HepG2 (cell line): ENCODE measurements around the gene MREG. TPM values are rescaled to one million over a fixed set of nuclear protein-coding genes. Genes with fewer than 3 reads are reported as not detected.

Experiments used
- ATF3 ChIP-seq: sonication (generic); formaldehyde crosslinking; IDR thresholded peaks from 2 replicates; pipeline ENCODE4 v1.4.0; 2020; ENCODE audit warnings: missing genetic modification reagents
- CC2D1A ChIP-seq: sonication (generic); formaldehyde crosslinking; IDR thresholded peaks from 2 replicates; pipeline ENCODE4 v1.8.1; 2023; ENCODE audit warnings: mild to moderate bottlenecking, missing genetic modification reagents
- FOXO1 ChIP-seq: sonication (generic); formaldehyde crosslinking; IDR thresholded peaks from 2 replicates; pipeline ENCODE4 v1.4.0; 2020; ENCODE audit warnings: missing genetic modification reagents
- GPN1 ChIP-seq: sonication (generic); formaldehyde crosslinking; IDR thresholded peaks from 2 replicates; pipeline ENCODE4 v1.5.1; 2020; ENCODE audit warnings: missing genetic modification reagents, borderline replicate concordance
- PHB2 ChIP-seq: fragments of 450-650 bp; IDR thresholded peaks from 2 replicates; pipeline ENCODE4 v1.6.1; 2018; ENCODE audit not compliant: partially characterized antibody
- PRDM15 ChIP-seq: sonication (generic); formaldehyde crosslinking; IDR thresholded peaks from 2 replicates; pipeline ENCODE4 v1.4.0; 2020; ENCODE audit warnings: missing genetic modification reagents
- RBM22 ChIP-seq: fragments of 200-400 bp; formaldehyde crosslinking; optimal IDR thresholded peaks from 2 replicates; pipeline ENCODE3; 2017; ENCODE audit warnings: mild to moderate bottlenecking, low read length, moderate library complexity
- ZBTB26 ChIP-seq: IDR thresholded peaks from 2 replicates; pipeline ENCODE4 v1.6.1; 2016; ENCODE audit warnings: missing compliant biosample characterization, missing genetic modification reagents, borderline replicate concordance
- ZNF318 ChIP-seq: sonication (generic); formaldehyde crosslinking; IDR thresholded peaks from 2 replicates; pipeline ENCODE4 v1.4.0; 2020; ENCODE audit warnings: mild to moderate bottlenecking, missing genetic modification reagents
- ZNF616 ChIP-seq: sonication (generic); formaldehyde crosslinking; IDR thresholded peaks from 2 replicates; pipeline ENCODE4 v1.5.0; 2020; ENCODE audit warnings: low read depth, mild to moderate bottlenecking, missing genetic modification reagents
- ZXDC ChIP-seq: sonication (generic); formaldehyde crosslinking; IDR thresholded peaks from 2 replicates; pipeline ENCODE4 v1.5.0; 2020; ENCODE audit warnings: mild to moderate bottlenecking, missing genetic modification reagents
- polyA plus RNA-seq, 8 experiments: library from polyadenylated mRNA; depleted of rRNA in 3 of 8; stranded (reverse) in 7 of 8; unstranded in 1 of 8; fragments of >200 nt; fragmentation: Illumina TruSeq in 4 of 8; extraction: Trizol in 4 of 8; gene quantifications; 2 replicates each; pipeline versions ENCODE4 v1.2.1 to v1.2.3, GENCODE V29; 2011 to 2016; ENCODE audit warnings: low read depth in 4 of 8, missing spikeins in 1 of 8, mixed read lengths in 1 of 8; ENCODE audit not compliant: insufficient read depth in 1 of 8
- total RNA-seq, 5 experiments: library from RNA; depleted of rRNA; stranded (reverse); fragments of >200 nt; fragmentation: Illumina TruSeq; extraction: Trizol; gene quantifications; 2 replicates each; pipeline ENCODE4 v1.2.3, GENCODE V29; 2016; ENCODE audit warnings: low read depth in 1 of 5

Gene MREG
- total and polyA plus RNA-seq, 2 of the 13 experiments (the other 11 are each of a cell fraction or from before 2014, with no cell fraction given): 7.5 to 23.3 TPM

- TF ChIP-seq RBM22: no peak
- peak; percentile 56; the same call in 1 of the 2 replicates for TF ChIP-seq ZXDC (CRISPR knock-in tag)
- 0 out of 2 replicates have a peak, but pooled peaks have one; percentile 36 for TF ChIP-seq ZNF616
- TF ChIP-seq ZBTB26: peak; percentile 60; the same call in 1 of the 2 replicates
- TF ChIP-seq PHB2: no peak
- 0 out of 2 replicates have a peak, but pooled peaks have one; percentile 19 for TF ChIP-seq FOXO1
- peak; percentile 80 for TF ChIP-seq GPN1 (CRISPR knock-in tag)
- no peak for TF ChIP-seq CC2D1A (CRISPR knock-in tag)
- TF ChIP-seq ZNF318 (CRISPR knock-in tag): peak; percentile 88; the same call in 1 of the 2 replicates
- no peak for TF ChIP-seq PRDM15 (CRISPR knock-in tag)
- 0 out of 2 replicates have a peak, but pooled peaks have one; percentile 6 for TF ChIP-seq ATF3 (CRISPR knock-in tag)
Measured at GRCh38 chr2:216013080-216013909, at the start of gene MREG (continued).
